ENCODE results near the gene TTF1.

DNA sequence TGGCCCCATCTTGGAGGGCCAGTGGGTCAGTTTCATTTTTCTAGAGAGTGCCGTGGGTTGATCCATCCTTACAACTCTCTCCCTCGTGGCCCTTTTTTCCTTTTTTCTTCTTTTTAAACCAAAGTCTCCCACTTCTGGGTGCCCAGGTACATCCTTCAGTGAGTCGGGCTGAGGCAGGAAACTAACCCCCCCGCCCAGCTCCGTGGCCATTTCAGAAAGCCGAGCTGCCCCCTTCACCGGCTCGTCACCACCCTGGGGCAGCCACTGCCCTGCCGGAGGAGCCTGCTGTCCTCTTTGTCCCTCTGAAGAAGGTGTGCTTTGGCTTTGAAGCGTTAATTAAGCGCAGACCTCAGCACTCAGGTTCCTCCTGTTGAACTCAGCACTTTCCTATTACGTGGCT lies 8.5 kb upstream of the TTF1 start:
- TF ChIP-seq POLR2A (IDR thresholded peaks at IDR 0.05) (no peak), POLR2AphosphoS5 (IDR thresholded peaks at IDR 0.05) (no peak)
- TF ChIP-seq, protein P1, sequence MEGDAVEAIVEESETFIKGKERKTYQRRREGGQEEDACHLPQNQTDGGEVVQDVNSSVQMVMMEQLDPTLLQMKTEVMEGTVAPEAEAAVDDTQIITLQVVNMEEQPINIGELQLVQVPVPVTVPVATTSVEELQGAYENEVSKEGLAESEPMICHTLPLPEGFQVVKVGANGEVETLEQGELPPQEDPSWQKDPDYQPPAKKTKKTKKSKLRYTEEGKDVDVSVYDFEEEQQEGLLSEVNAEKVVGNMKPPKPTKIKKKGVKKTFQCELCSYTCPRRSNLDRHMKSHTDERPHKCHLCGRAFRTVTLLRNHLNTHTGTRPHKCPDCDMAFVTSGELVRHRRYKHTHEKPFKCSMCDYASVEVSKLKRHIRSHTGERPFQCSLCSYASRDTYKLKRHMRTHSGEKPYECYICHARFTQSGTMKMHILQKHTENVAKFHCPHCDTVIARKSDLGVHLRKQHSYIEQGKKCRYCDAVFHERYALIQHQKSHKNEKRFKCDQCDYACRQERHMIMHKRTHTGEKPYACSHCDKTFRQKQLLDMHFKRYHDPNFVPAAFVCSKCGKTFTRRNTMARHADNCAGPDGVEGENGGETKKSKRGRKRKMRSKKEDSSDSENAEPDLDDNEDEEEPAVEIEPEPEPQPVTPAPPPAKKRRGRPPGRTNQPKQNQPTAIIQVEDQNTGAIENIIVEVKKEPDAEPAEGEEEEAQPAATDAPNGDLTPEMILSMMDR (IDR thresholded peaks at IDR 0.05), result no peak
